ENCODE measurements around the gene ERBB4. TPM values are rescaled to one million over a fixed set of nuclear protein-coding genes. Genes with fewer than 3 reads are reported as not detected.

ERBB4 gene
- total RNA-seq, 1 donor from 2014 or later = 10.2 TPM

GRCh38 chr2:211367293-211367692 is 1171.3 kb downstream of the ERBB4 start:
- H3K27ac Mint-ChIP-seq (ENCODE audit: unreplicated experiment) = no peak overlapping the region
- no peaks in the 10 kb centered on the region for H3K27me3 Mint-ChIP-seq (ENCODE audit: low read depth)
- no peaks in the 10 kb centered on the region for H3K4me1 Mint-ChIP-seq
- H3K36me3 Mint-ChIP-seq (ENCODE audit: low read depth) = no peaks in the 10 kb centered on the region
- DNase-seq (ENCODE audit: low read depth, low spot score) = no peak
- TF ChIP-seq CTCF (conservative IDR thresholded peaks at IDR 0.05) = no peak
- no peak overlapping the region for H3K4me3 Mint-ChIP-seq
- peaks cover 7% of the 10 kb centered on the region for H3K9me3 Mint-ChIP-seq

- Mint-ChIP-seq H3K27ac (ENCODE audit: unreplicated experiment) (no peak overlapping the region), H3K4me1 (no peaks in the 10 kb centered on the region)
Measured at GRCh38 chr2:211364911-211365310, 1173.7 kb downstream of the ERBB4 start.

GRCh38 chr2:211361383-211361782 is 1177.2 kb downstream of the ERBB4 start:
- Mint-ChIP-seq H3K36me3 (ENCODE audit: low read depth) (no peaks in the 10 kb centered on the region), H3K4me1 (peaks cover 4% of the 10 kb centered on the region), H3K9me3 (peaks cover 8% of the 10 kb centered on the region), H3K27ac (ENCODE audit: unreplicated experiment) (no peak overlapping the region), H3K4me3 (no peak overlapping the region), H3K27me3 (ENCODE audit: low read depth) (no peaks in the 10 kb centered on the region)
- DNase-seq (ENCODE audit: low read depth, low spot score) = no peak
- TF ChIP-seq CTCF (conservative IDR thresholded peaks at IDR 0.05) = no peak

More at GRCh38 chr2:211364911-211365310, 1173.7 kb downstream of the ERBB4 start:
- H3K36me3 Mint-ChIP-seq (ENCODE audit: low read depth) = no peaks in the 10 kb centered on the region
- H3K4me3 Mint-ChIP-seq = no peak overlapping the region
- peaks cover 8% of the 10 kb centered on the region for H3K9me3 Mint-ChIP-seq
- DNase-seq (ENCODE audit: low read depth, low spot score) = no peak
- no peak for TF ChIP-seq CTCF (conservative IDR thresholded peaks at IDR 0.05)
- H3K27me3 Mint-ChIP-seq (ENCODE audit: low read depth) = no peaks in the 10 kb centered on the region

GRCh38 chr2:211359347-211359746 is 1179.3 kb downstream of the ERBB4 start:
- Mint-ChIP-seq H3K4me3 (no peak overlapping the region), H3K9me3 (peaks cover 8% of the 10 kb centered on the region), H3K36me3 (ENCODE audit: low read depth) (no peaks in the 10 kb centered on the region), H3K4me1 (peaks cover 4% of the 10 kb centered on the region), H3K27me3 (ENCODE audit: low read depth) (no peaks in the 10 kb centered on the region), H3K27ac (ENCODE audit: unreplicated experiment) (no peak overlapping the region)
- no peak for TF ChIP-seq CTCF (conservative IDR thresholded peaks at IDR 0.05)
- DNase-seq (ENCODE audit: low read depth, low spot score) = no peak

- H3K27ac Mint-ChIP-seq (ENCODE audit: unreplicated experiment) = no peak overlapping the region
- peaks cover 4% of the 10 kb centered on the region for H3K9me3 Mint-ChIP-seq
- no peak for TF ChIP-seq CTCF (conservative IDR thresholded peaks at IDR 0.05)
- H3K36me3 Mint-ChIP-seq (ENCODE audit: low read depth) = no peaks in the 10 kb centered on the region
- H3K4me1 Mint-ChIP-seq = peaks cover 4% of the 10 kb centered on the region
- no peak for DNase-seq (ENCODE audit: low read depth, low spot score)
- no peak overlapping the region for H3K4me3 Mint-ChIP-seq
- no peaks in the 10 kb centered on the region for H3K27me3 Mint-ChIP-seq (ENCODE audit: low read depth)
Measured at GRCh38 chr2:211358504-211358903, 1180.1 kb downstream of the ERBB4 start.

- H3K27ac Mint-ChIP-seq (ENCODE audit: unreplicated experiment) = no peak overlapping the region
- no peaks in the 10 kb centered on the region for H3K27me3 Mint-ChIP-seq (ENCODE audit: low read depth)
- H3K4me3 Mint-ChIP-seq = no peak overlapping the region
- TF ChIP-seq CTCF (conservative IDR thresholded peaks at IDR 0.05) = no peak
- peaks cover 3% of the 10 kb centered on the region for H3K4me1 Mint-ChIP-seq
- H3K9me3 Mint-ChIP-seq = no peaks in the 10 kb centered on the region
- no peak for DNase-seq (ENCODE audit: low read depth, low spot score)
- H3K36me3 Mint-ChIP-seq (ENCODE audit: low read depth) = no peaks in the 10 kb centered on the region
Measured at GRCh38 chr2:211354481-211354880, 1184.1 kb downstream of the ERBB4 start.
